ENCODE results near the gene GALC. TPM values are rescaled to one million over a fixed set of nuclear protein-coding genes. Genes with fewer than 3 reads are reported as not detected.

The GALC gene
- total RNA-seq, 1 donor from 2014 or later: 21.5 TPM

DNA sequence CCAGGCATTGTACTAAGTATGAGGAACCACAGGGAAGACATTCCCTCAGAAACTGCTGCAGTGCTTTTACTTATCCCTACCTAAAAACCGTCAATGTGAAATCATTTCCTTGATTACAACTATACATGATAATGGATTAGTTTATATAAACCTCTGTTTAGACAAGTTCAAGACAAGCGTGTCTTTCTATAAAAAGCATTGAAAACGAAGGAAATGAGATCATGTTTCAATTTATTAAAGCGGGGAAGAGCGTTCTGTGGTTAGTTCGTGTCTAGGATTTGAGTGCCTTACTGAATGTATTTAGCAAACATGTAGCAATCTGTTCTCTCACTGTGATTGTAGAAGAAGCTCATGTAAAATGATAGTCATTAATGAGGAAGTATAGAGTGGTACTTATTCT is 37.5 kb downstream of the GALC start:
- no peak for DNase-seq (ENCODE audit: low spot score)

DNA sequence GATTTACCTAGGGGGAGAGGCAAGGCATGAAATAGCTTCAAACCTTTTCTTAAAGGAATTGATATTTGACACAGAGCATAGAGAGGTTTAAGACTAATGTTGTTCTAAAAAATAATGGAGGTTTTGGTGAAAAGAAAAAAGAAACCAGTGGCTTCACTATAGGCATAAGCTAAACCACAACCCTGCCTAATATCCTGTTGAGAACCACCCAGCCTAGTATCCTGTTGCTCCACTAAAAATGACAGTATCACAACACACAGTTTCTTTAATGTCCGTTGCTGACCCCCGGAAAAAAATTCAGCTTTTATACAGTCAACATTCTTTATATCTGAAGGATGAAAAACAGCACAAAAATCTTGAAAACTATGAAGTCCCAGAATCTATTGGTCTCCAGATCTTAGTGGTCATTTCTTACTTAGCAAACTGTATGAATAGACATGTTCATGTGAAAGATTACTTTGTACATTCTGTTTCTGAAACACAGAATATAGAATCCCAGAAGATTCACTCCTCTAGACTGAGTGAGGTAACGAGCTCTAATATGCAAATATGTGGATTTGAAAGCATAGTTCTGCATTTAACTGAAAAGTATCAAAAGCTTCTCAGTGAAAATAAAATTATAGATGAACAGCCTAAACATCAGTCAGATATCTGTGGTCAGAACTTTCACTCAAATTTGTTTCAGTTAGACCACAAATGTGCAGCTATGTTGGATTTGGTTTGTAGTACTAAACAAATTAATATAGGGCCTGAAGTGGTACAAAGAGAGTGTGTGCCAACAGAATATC is 40.5 kb downstream of the GALC start:
- DNase-seq (ENCODE audit: low spot score): no peak

GRCh38 chr14:87944987-87945604 is 47.9 kb downstream of the GALC start:
- DNase-seq (ENCODE audit: low spot score): no peak

GRCh38 chr14:87940894-87941293 is 52.1 kb downstream of the GALC start:
- no peak for DNase-seq (ENCODE audit: low spot score)

GRCh38 chr14:87940382-87940781 is 52.6 kb downstream of the GALC start:
- no peak for DNase-seq (ENCODE audit: low spot score)

GRCh38 chr14:87935886-87936285 is 57.1 kb downstream of the GALC start:
- DNase-seq (ENCODE audit: low spot score): no peak

GRCh38 chr14:87935081-87935828 is 57.7 kb downstream of the GALC start:
- no peak for DNase-seq (ENCODE audit: low spot score)

DNA sequence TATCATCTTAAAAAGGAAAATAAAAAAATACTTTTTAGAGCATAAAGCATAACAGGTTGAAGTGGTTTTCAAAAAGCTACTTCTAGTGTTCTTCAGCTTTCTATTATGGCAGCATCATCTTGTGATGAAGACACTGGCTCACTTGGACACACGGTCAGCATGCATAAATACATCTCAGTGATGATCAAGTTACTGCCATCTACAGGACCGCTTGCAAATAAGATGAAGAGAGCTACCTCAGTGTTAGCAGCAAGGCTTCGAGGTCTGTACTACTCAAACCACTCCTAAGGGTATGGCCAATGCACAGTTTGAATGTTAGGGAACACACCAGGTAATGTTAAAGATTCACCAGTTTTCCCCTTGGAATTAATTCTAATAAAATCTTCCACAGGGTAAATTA is 58.8 kb downstream of the GALC start:
- no peak for DNase-seq (ENCODE audit: low spot score)

DNA sequence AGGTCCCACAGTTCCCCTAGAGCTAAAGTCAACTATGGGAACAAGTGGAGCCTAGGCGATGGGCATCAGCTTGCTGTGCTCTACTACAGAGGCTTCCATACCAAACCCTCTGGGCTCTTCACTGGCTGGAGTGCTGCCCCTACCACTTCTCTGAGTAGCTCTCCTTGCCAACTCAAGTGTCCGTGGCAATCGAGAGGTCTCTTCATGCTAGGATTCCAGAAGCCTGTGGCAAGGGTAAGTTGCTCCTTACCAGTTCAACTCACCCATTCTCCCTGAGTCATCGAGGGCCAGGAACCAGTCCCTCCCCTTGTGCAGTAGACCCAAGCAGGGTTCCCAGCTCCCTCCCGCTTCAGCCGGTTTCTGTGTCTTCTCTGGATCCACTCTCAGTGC is 76.1 kb downstream of the GALC start:
- DNase-seq (ENCODE audit: low spot score): no peak

- DNase-seq (ENCODE audit: low spot score): no peak
These were observed 76.7 kb downstream of the GALC start for GRCh38 chr14:87916103-87916885.

- DNase-seq (ENCODE audit: low spot score): no peak
These were observed 84.4 kb downstream of the GALC start for GRCh38 chr14:87908550-87908949.

- no peak for DNase-seq (ENCODE audit: low spot score)
These were observed 91.3 kb downstream of the GALC start for GRCh38 chr14:87901652-87902051.

- no peak for DNase-seq (ENCODE audit: low spot score)
These were observed 91.7 kb downstream of the GALC start for GRCh38 chr14:87901236-87901635.

DNA sequence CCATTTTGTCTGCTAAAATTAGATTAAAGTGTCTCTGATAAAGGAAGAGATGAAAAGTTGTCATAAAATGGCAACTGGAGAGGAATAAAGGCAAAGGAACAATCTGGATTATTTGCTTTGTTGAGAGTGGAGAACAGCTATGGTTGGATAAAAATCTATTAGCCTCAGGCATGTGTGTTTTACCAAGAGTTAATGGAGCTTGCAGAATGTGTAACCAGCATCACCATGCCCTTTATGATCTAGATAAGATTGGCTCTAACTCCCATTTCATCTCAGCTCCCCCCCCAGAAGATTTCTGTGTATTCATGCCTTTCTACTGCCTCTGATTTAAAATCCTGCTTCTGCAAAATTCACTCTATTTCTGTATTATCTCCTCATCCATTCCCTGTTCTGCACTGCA is 93.8 kb downstream of the GALC start:
- no peak for DNase-seq (ENCODE audit: low spot score)

GRCh38 chr14:87898301-87898700 is 94.7 kb downstream of the GALC start:
- no peak for DNase-seq (ENCODE audit: low spot score)

DNA sequence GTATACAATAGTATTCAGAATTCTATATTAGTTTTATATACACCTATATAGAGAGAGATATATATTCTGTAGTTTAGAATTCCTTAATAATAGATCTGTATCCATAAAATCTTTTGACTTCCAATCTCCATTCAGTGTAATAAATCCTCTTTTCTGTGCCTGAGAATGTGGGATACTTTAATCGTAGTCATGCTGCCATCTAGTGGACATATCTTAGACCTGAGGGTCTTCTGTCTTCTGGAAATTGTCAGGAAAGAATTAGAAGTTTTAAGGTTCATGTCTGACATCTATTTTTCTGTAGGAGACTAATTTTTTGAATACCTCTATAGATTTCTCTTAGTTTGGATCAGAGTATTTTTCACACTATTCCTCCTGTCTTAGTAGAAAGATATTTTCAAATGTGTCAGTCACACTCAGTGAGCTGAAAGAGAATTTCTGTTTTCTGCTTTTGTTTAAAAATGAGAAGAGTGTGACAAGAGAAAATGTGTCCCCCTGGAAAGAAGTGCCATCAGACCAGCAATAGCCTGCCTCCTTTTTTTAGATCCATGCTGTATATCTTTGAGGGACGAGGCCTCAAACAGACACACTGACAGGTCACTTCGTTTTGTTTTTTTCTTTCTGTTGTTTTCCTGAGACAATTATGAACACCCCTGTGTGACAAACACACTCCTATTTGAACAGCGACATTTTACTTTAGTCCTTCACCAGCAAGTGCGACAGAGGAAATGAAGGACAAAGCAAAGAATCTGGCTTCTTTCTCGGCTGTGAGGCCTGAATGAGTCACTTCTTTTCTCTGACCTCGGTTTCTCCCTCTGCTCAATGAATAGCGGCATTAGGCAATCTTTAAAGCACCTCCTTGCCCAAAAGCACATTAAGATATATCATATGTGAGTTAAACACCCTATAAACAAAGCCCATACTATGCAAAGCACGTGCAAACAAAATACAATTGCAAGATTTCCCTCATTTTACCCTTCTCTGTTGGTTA is 96.3 kb downstream of the GALC start:
- DNase-seq (ENCODE audit: low spot score): no peak

DNA sequence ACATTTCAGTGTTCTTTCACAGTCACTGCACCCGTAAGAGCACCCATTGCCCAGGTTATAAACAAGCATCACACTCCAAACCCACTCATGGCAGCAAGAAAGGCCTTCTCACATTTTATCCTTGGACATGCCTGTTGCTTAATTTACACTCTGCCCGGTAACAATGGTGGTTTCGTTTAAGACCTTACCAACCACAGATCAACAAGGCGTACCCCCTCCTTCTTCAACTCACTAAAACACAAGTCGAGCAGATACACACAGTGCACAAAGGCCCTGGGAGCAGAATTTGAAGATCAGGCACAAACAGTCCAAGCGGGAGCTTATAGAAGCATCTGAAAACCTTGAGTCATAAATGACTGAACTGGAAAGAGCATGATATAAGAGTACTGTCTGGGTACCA is 98.1 kb downstream of the GALC start:
- no peak for DNase-seq (ENCODE audit: low spot score)

DNA sequence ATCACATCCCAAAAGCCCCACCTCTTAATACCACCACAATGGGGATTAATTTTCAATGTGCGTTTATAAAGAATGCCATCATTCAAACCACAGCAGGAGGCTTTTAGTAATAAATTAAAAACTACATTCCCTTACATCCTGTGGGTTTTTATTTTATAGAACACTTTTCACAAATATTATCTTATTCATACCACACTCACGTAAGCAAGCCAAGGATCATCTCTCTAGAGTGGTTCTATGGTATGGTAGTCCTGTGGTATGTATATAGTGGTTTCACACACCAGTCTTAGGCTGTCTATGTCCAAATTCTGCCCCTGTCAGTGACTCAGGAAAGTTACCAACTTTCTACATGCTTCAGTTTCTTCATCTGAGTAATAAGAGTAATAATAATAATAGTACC is 100.2 kb downstream of the GALC start:
- no peak for DNase-seq (ENCODE audit: low spot score)

GRCh38 chr14:87888136-87888999 is 104.6 kb downstream of the GALC start:
- no peak for DNase-seq (ENCODE audit: low spot score)

GRCh38 chr14:87883750-87884149 is 109.2 kb downstream of the GALC start:
- no peak for DNase-seq (ENCODE audit: low spot score)

All from ureter (tissue), 1 donor.